Liver (tissue), 9 donors: ENCODE measurements around the gene MACROD1. TPM values are rescaled to one million over a fixed set of nuclear protein-coding genes. Genes with fewer than 3 reads are reported as not detected.

Experiments
- DNase-seq: peaks from one replicate; pipeline ENCODE4 v3.0.0-alpha.2; 2017; ENCODE audit warnings: low spot score
- H3K27ac ChIP-seq, 2 donors: one replicate each; pipeline ENCODE4 v1.7.0; 2013; ENCODE audit warnings: inconsistent platforms in 2 of 2, low read length in 2 of 2, control low read depth in 1 of 2, low read depth in 1 of 2, mild to moderate bottlenecking in 1 of 2
- H3K27me3 ChIP-seq, 4 donors: one replicate each; pipeline versions ENCODE4 v1.6.1 to v1.7.0; 2013; ENCODE audit warnings: low read length in 3 of 4, inconsistent platforms in 1 of 4, mild to moderate bottlenecking in 1 of 4, moderate library complexity in 1 of 4; ENCODE audit not compliant: control insufficient read depth in 4 of 4, insufficient read depth in 4 of 4
- H3K36me3 ChIP-seq, 4 donors: one replicate each; pipeline versions ENCODE4 v1.6.1 to v1.7.0; 2013; ENCODE audit warnings: low read length in 3 of 4, mild to moderate bottlenecking in 3 of 4, low read depth in 1 of 4, moderate library complexity in 1 of 4; ENCODE audit not compliant: control insufficient read depth in 4 of 4, insufficient read depth in 3 of 4
- H3K4me1 ChIP-seq, 4 donors: one replicate each; pipeline versions ENCODE4 v1.6.1 to v1.7.0; 2013; ENCODE audit warnings: low read length in 3 of 4, mild to moderate bottlenecking in 3 of 4, moderate library complexity in 1 of 4; ENCODE audit not compliant: control insufficient read depth in 4 of 4, insufficient read depth in 4 of 4
- H3K4me3 ChIP-seq, 3 donors: one replicate each; pipeline versions ENCODE4 v1.6.1 to v1.7.0; 2013; ENCODE audit warnings: low read length in 3 of 3, control low read depth in 1 of 3, low read depth in 1 of 3, mild to moderate bottlenecking in 1 of 3
- H3K9ac ChIP-seq, 2 donors: one replicate each; pipeline ENCODE4 v1.7.0; 2013; ENCODE audit warnings: low read length in 2 of 2, mild to moderate bottlenecking in 2 of 2, moderate library complexity in 2 of 2, control low read depth in 1 of 2, low read depth in 1 of 2
- H3K9me3 ChIP-seq, 4 donors: one replicate each; pipeline versions ENCODE4 v1.6.1 to v1.7.0; 2013; ENCODE audit warnings: low read length in 3 of 4; ENCODE audit not compliant: control insufficient read depth in 4 of 4
- EGR1 ChIP-seq, 2 donors: IDR thresholded peaks; 2 replicates each; pipeline ENCODE4 v1.6.1; 2016 to 2018; ENCODE audit warnings: antibody characterized with exemption in 2 of 2, low read depth in 2 of 2
- GABPA ChIP-seq, 2 donors: IDR thresholded peaks in 1 of 2; conservative IDR thresholded peaks in 1 of 2; 2 replicates each; pipeline ENCODE4 v1.6.1; 2016; ENCODE audit warnings: antibody characterized with exemption in 2 of 2, mild to moderate bottlenecking in 1 of 2, moderate library complexity in 1 of 2
- HNF4A ChIP-seq, 2 donors: conservative IDR thresholded peaks; 2 replicates each; pipeline ENCODE4 v1.6.1; 2016; ENCODE audit warnings: antibody characterized with exemption in 2 of 2, mild to moderate bottlenecking in 2 of 2
- JUND ChIP-seq, 2 donors: IDR thresholded peaks; 2 replicates each; pipeline ENCODE4 v1.6.1; 2016; ENCODE audit warnings: antibody characterized with exemption in 2 of 2
- REST ChIP-seq: IDR thresholded peaks from 2 replicates; pipeline ENCODE4 v1.6.1; 2016; ENCODE audit warnings: antibody characterized with exemption, mild to moderate bottlenecking
- RXRA ChIP-seq, 2 donors: IDR thresholded peaks; 2 replicates each; pipeline ENCODE4 v1.6.1; 2017 to 2018; ENCODE audit warnings: antibody characterized with exemption in 2 of 2, mild to moderate bottlenecking in 1 of 2
- TAF1 ChIP-seq: conservative IDR thresholded peaks from 2 replicates; pipeline ENCODE4 v1.6.1; 2016; ENCODE audit warnings: antibody characterized with exemption, mild to moderate bottlenecking
- ZBTB33 ChIP-seq: IDR thresholded peaks from 2 replicates; pipeline ENCODE4 v1.6.1; 2016; ENCODE audit warnings: antibody characterized with exemption
- WGBS: extraction: QIAGEN DNeasy Blood & Tissue Kit; methylation state at CpG from one replicate; pipeline ENCODE4 v1.1.7; 2013; 5-methylcytosine and 5-hydroxymethylcytosine counted together
- polyA plus RNA-seq, 2 donors: library from polyadenylated mRNA; stranded (reverse) in 1 of 2; unstranded in 1 of 2; fragments of 200-250 nt in 1 of 2; fragments of >200 nt in 1 of 2; fragmentation: Nextera tagmentation in 1 of 2; extraction: Ambion mirVana in 1 of 2; gene quantifications; one replicate each; pipeline versions ENCODE4 v1.2.1 to v1.2.3, GENCODE V29; 2013 to 2015
- total RNA-seq, 2 donors: library from RNA; depleted of rRNA; stranded (reverse); fragments of >200 nt; gene quantifications; one replicate each; pipeline ENCODE4 v1.2.3, GENCODE V29; 2014
- donor health status: healthy.
- donor health status: healthy.
- donor health status: healthy.
- donor health status: healthy.
- donor health status: healthy.

Gene MACROD1
- total and polyA plus RNA-seq, 4 donors: 8.9 to 25.9 (median 13.1) TPM

DNA sequence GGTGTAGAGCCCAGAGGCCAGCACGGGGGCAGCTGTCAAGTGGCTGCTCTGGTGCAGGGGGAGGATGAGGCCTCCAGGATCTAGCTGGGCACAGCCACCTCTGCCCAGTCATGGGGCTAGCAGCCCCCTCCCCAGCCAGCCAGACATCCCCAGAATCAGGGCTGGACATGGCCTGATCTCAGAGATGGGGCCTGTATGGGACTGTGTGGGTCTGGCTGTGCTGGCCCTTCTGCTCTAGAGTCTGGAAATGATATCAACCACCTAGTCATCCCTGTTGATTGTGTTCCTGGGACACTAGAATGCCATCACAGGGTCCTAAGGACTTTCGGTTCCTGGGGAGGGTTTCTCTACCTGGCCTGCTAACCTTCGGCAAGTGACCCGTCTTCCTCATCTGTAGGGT, 127.4 kb downstream of the MACROD1 start:
- Histone ChIP-seq H3K9ac (no peak overlapping the region), H3K36me3 (no peaks in the 10 kb centered on the region), H3K27me3 (peaks cover 0 to 3% (median 0%) of the 10 kb centered on the region in 4 donors), H3K27ac (no peak overlapping the region), H3K4me3 (no peak overlapping the region), H3K9me3 (no peaks in the 10 kb centered on the region), H3K4me1 (peaks cover 3 to 20% (median 11%) of the 10 kb centered on the region in 4 donors)
- no peak for TF ChIP-seq GABPA (IDR thresholded peaks at IDR 0.05 in 1 of 2, conservative IDR thresholded peaks at IDR 0.05 in 1 of 2)
- WGBS: 98% methylated on average over 4 of the region's 4 CpGs
- DNase-seq: no peak

DNA sequence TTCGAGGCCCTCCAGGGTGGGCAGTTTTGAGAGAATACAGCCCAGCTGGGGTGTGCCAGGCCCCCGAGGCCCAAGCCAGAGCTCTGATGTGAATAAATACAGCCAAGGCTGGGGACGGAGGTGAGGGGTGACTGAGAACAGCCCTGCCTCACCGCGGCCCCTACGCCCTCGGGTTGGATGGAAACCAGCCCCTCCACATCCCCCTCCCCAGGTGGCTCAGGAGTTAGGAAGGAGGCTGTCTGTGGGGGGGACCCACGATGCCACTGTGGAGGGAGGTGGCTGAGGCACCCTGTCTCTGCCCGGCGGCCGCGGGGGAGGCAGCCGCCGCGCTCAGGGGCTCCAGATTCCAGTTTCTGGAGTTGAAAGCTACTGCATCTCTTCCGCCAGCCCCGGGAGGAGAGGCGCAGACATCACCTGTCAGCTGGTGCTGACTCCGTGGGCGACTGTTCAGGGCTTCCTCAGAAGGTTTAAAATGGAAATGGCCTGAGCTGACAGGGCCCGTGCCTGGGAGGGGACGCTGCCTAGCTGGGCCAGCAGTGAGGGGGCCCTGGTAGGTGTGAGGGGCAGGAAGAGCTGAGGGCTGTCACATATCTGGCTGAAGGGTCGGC, 128.8 kb downstream of the MACROD1 start:
- no peak for TF ChIP-seq TAF1
- TF ChIP-seq REST: no peak
- no peak for TF ChIP-seq GABPA (IDR thresholded peaks at IDR 0.05 in 1 of 2, conservative IDR thresholded peaks at IDR 0.05 in 1 of 2)
- no peak for TF ChIP-seq HNF4A (conservative IDR thresholded peaks at IDR 0.05)
- no peak for TF ChIP-seq JUND (IDR thresholded peaks at IDR 0.05)
- TF ChIP-seq ZBTB33: no peak
- no peak overlapping the region for H3K9ac ChIP-seq
- no peak overlapping the region for H3K27ac ChIP-seq
- no peak for DNase-seq
- peaks cover 0 to 3% (median 0%) of the 10 kb centered on the region in 4 donors for H3K27me3 ChIP-seq
- WGBS: 40% methylated on average over 23 of the region's 23 CpGs
- H3K9me3 ChIP-seq: no peaks in the 10 kb centered on the region
- no peak overlapping the region for H3K4me3 ChIP-seq
- peaks cover 3 to 20% (median 8%) of the 10 kb centered on the region in 4 donors for H3K4me1 ChIP-seq
- no peaks in the 10 kb centered on the region for H3K36me3 ChIP-seq

- Histone ChIP-seq H3K4me3 (peak overlapping the region in 1 of 3 donors; percentile 50), H3K27ac (no peak overlapping the region), H3K9ac (no peak overlapping the region), H3K27me3 (peaks cover 0 to 3% (median 0%) of the 10 kb centered on the region in 4 donors), H3K4me1 (peaks cover 3 to 20% (median 8%) of the 10 kb centered on the region in 4 donors), H3K9me3 (no peaks in the 10 kb centered on the region), H3K36me3 (no peaks in the 10 kb centered on the region)
- no peak for DNase-seq
- TF ChIP-seq EGR1 (IDR thresholded peaks at IDR 0.05; ENCODE audit: low read depth in 2 of 2) (no peak), RXRA (IDR thresholded peaks at IDR 0.05) (no peak), TAF1 (no peak), JUND (IDR thresholded peaks at IDR 0.05) (no peak)
- 3% methylated on average over 85 of the region's 85 CpGs for WGBS
Measured at GRCh38 chr11:64036087-64037026, 129.6 kb downstream of the MACROD1 start.
